Liver (tissue), 9 donors: ENCODE results near the gene HSH2D. TPM values are rescaled to one million over a fixed set of nuclear protein-coding genes. Genes with fewer than 3 reads are reported as not detected.

Experiments
- DNase-seq: peaks from one replicate; pipeline ENCODE4 v3.0.0-alpha.2; 2017; ENCODE audit warnings: low spot score
- H3K27ac ChIP-seq, 2 donors: one replicate each; pipeline ENCODE4 v1.7.0; 2013; ENCODE audit warnings: inconsistent platforms in 2 of 2, low read length in 2 of 2, control low read depth in 1 of 2, low read depth in 1 of 2, mild to moderate bottlenecking in 1 of 2
- H3K27me3 ChIP-seq, 4 donors: one replicate each; pipeline versions ENCODE4 v1.6.1 to v1.7.0; 2013; ENCODE audit warnings: low read length in 3 of 4, inconsistent platforms in 1 of 4, mild to moderate bottlenecking in 1 of 4, moderate library complexity in 1 of 4; ENCODE audit not compliant: control insufficient read depth in 4 of 4, insufficient read depth in 4 of 4
- H3K36me3 ChIP-seq, 4 donors: one replicate each; pipeline versions ENCODE4 v1.6.1 to v1.7.0; 2013; ENCODE audit warnings: low read length in 3 of 4, mild to moderate bottlenecking in 3 of 4, low read depth in 1 of 4, moderate library complexity in 1 of 4; ENCODE audit not compliant: control insufficient read depth in 4 of 4, insufficient read depth in 3 of 4
- H3K4me1 ChIP-seq, 4 donors: one replicate each; pipeline versions ENCODE4 v1.6.1 to v1.7.0; 2013; ENCODE audit warnings: low read length in 3 of 4, mild to moderate bottlenecking in 3 of 4, moderate library complexity in 1 of 4; ENCODE audit not compliant: control insufficient read depth in 4 of 4, insufficient read depth in 4 of 4
- H3K4me3 ChIP-seq, 3 donors: one replicate each; pipeline versions ENCODE4 v1.6.1 to v1.7.0; 2013; ENCODE audit warnings: low read length in 3 of 3, control low read depth in 1 of 3, low read depth in 1 of 3, mild to moderate bottlenecking in 1 of 3
- H3K9ac ChIP-seq, 2 donors: one replicate each; pipeline ENCODE4 v1.7.0; 2013; ENCODE audit warnings: low read length in 2 of 2, mild to moderate bottlenecking in 2 of 2, moderate library complexity in 2 of 2, control low read depth in 1 of 2, low read depth in 1 of 2
- H3K9me3 ChIP-seq, 4 donors: one replicate each; pipeline versions ENCODE4 v1.6.1 to v1.7.0; 2013; ENCODE audit warnings: low read length in 3 of 4; ENCODE audit not compliant: control insufficient read depth in 4 of 4
- ATF3 ChIP-seq: IDR thresholded peaks from 2 replicates; pipeline ENCODE4 v1.6.1; 2016; ENCODE audit warnings: antibody characterized with exemption
- CTCF ChIP-seq: fragments of 150-350 bp; IDR thresholded peaks from 2 replicates; pipeline ENCODE4 v1.5.1; 2017; ENCODE audit warnings: improper control_type of control experiment, low read depth, low read length; ENCODE audit not compliant: missing input control
- FOXA2 ChIP-seq: IDR thresholded peaks from 2 replicates; pipeline ENCODE4 v1.6.1; 2016; ENCODE audit warnings: antibody characterized with exemption
- HNF4A ChIP-seq, 2 donors: conservative IDR thresholded peaks; 2 replicates each; pipeline ENCODE4 v1.6.1; 2016; ENCODE audit warnings: antibody characterized with exemption in 2 of 2, mild to moderate bottlenecking in 2 of 2
- MAX ChIP-seq: IDR thresholded peaks from 2 replicates; pipeline ENCODE4 v1.6.1; 2016; ENCODE audit warnings: antibody characterized with exemption
- REST ChIP-seq: IDR thresholded peaks from 2 replicates; pipeline ENCODE4 v1.6.1; 2016; ENCODE audit warnings: antibody characterized with exemption, mild to moderate bottlenecking
- RXRA ChIP-seq, 2 donors: IDR thresholded peaks; 2 replicates each; pipeline ENCODE4 v1.6.1; 2017 to 2018; ENCODE audit warnings: antibody characterized with exemption in 2 of 2, mild to moderate bottlenecking in 1 of 2
- SP1 ChIP-seq: IDR thresholded peaks from 2 replicates; pipeline ENCODE4 v1.6.1; 2018; ENCODE audit warnings: antibody characterized with exemption, mild to moderate bottlenecking
- WGBS: extraction: QIAGEN DNeasy Blood & Tissue Kit; methylation state at CpG from one replicate; pipeline ENCODE4 v1.1.7; 2013; 5-methylcytosine and 5-hydroxymethylcytosine counted together
- polyA plus RNA-seq, 2 donors: library from polyadenylated mRNA; stranded (reverse) in 1 of 2; unstranded in 1 of 2; fragments of 200-250 nt in 1 of 2; fragments of >200 nt in 1 of 2; fragmentation: Nextera tagmentation in 1 of 2; extraction: Ambion mirVana in 1 of 2; gene quantifications; one replicate each; pipeline versions ENCODE4 v1.2.1 to v1.2.3, GENCODE V29; 2013 to 2015
- total RNA-seq, 2 donors: library from RNA; depleted of rRNA; stranded (reverse); fragments of >200 nt; gene quantifications; one replicate each; pipeline ENCODE4 v1.2.3, GENCODE V29; 2014
- donor health status: healthy.
- donor health status: healthy.
- donor health status: healthy.
- donor health status: healthy.
- donor health status: healthy.

The HSH2D gene
- total and polyA plus RNA-seq, 4 donors = 0.33 to 2.9 (median 1.2) TPM

GRCh38 chr19:16200038-16201010, 56.8 kb downstream of the HSH2D start (continued):
- TF ChIP-seq REST (peak; percentile 95), RXRA (IDR thresholded peaks at IDR 0.05) (peak; percentile 94 to 97)

GRCh38 chr19:16201011-16201391, 57.5 kb downstream of the HSH2D start:
- 88% methylated on average over 4 of the region's 4 CpGs for WGBS
- TF ChIP-seq CTCF = no peak
- peak in 1 of 2 donors; percentile 9 for TF ChIP-seq HNF4A (conservative IDR thresholded peaks at IDR 0.05)
- peak overlapping the region in 1 of 2 donors; percentile 15 for H3K9ac ChIP-seq
- H3K36me3 ChIP-seq = peaks cover 4 to 11% (median 8%) of the 10 kb centered on the region in 4 donors
- H3K4me3 ChIP-seq = no peak overlapping the region
- no peaks in the 10 kb centered on the region for H3K9me3 ChIP-seq
- peaks cover 33 to 90% (median 83%) of the 10 kb centered on the region in 4 donors for H3K4me1 ChIP-seq
- no peaks in the 10 kb centered on the region for H3K27me3 ChIP-seq
- peak overlapping the region; percentile 90 for H3K27ac ChIP-seq
- DNase-seq = no peak

GRCh38 chr19:16202320-16203255, 59.1 kb downstream of the HSH2D start:
- Histone ChIP-seq H3K4me1 (peaks cover 33 to 81% (median 75%) of the 10 kb centered on the region in 4 donors), H3K9me3 (no peaks in the 10 kb centered on the region), H3K27me3 (no peaks in the 10 kb centered on the region), H3K9ac (no peak overlapping the region), H3K27ac (peak overlapping the region; percentile 14 to 74), H3K4me3 (no peak overlapping the region), H3K36me3 (peaks cover 7 to 24% (median 9%) of the 10 kb centered on the region in 4 donors)
- no peak for DNase-seq
- WGBS = 66% methylated on average over 22 of the region's 22 CpGs
- TF ChIP-seq MAX (no peak), FOXA2 (peak; percentile 8), SP1 (no peak), RXRA (IDR thresholded peaks at IDR 0.05) (no peak), REST (no peak), ATF3 (no peak)
